Esophagus squamous epithelium (tissue), 4 donors: ENCODE measurements around the gene TSPAN9.

ENCODE experiments used
- CTCF ChIP-seq, 6 experiments: fragments of 450-650 bp in 4 of 6; fragments of 200-600 bp in 2 of 6; sonication (generic) in 2 of 6; IDR thresholded peaks; one replicate each; pipeline ENCODE4 v1.5.1; 2016 to 2019; ENCODE audit warnings: antibody characterized with exemption in 6 of 6, mild to moderate bottlenecking in 4 of 6, moderate library complexity in 4 of 6
- POLR2A ChIP-seq, 4 donors: fragments of 450-650 bp; IDR thresholded peaks; one replicate each; pipeline ENCODE4 v1.6.1; 2017; ENCODE audit warnings: antibody characterized with exemption in 4 of 4, mild to moderate bottlenecking in 4 of 4, moderate library complexity in 3 of 4

- TF ChIP-seq CTCF (IDR thresholded peaks at IDR 0.05) (no peak), POLR2A (IDR thresholded peaks at IDR 0.05) (no peak)
Observed at GRCh38 chr12:3252450-3252891, 175.3 kb downstream of the TSPAN9 start.
